ENCODE measurements around the gene WSCD2.

- TF ChIP-seq EP300 (IDR thresholded peaks at IDR 0.05) (no peak), POLR2A (IDR thresholded peaks at IDR 0.05) (no peak)
Measured at GRCh38 chr12:108109954-108110353, 19.1 kb upstream of the WSCD2 start.

All from ovary (tissue), 1 donor.